HG03442 (cell line): Measurements from ENCODE around the gene KIF17.

Experiments used
- ATAC-seq: cut with Tn5 transposase; IDR thresholded peaks from one replicate; pipeline ENCODE4 v1.9.1; 2021; ENCODE audit warnings: mild to moderate bottlenecking, moderate library complexity; ENCODE audit not compliant: unreplicated experiment

Gene KIF17

DNA sequence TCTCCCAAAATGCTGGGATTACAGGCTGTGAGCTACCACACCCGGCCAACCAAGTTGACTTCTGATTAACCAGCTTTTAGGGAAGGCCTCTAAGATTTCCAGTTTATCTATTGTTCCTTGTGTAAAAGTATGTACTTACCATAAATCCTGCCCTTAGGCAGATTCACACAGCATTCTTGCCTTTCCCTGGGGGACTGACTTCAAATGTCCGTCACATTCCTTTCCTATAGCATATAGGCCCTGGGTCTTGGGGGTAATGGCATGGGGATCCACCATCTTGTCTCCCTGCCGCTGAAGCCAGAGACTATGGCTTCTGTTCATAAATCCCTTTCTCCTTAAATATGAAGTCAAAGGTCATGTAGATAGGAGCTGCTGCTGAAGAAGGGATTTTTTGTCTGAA, 85.4 kb downstream of the KIF17 start:
- ATAC-seq = no peak

DNA sequence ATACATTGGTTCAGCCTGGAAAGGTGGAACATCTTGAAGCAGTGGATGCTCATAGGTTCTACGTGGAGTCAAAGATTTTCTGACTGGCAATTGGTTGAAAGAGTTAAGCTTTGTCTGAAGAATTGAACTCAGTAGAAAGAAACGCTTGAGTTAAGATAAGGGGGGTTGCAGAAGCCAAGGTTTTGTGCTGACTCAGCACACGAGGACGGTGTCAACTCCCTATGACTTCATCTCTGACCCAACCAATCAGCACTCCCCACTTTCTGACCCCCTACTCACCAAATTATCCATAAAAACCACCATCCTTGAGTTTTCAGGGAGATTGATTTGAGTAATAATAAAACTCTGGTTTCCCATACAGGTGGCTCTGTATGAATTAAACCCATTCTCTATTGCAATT, 87.1 kb downstream of the KIF17 start:
- ATAC-seq = no peak

DNA sequence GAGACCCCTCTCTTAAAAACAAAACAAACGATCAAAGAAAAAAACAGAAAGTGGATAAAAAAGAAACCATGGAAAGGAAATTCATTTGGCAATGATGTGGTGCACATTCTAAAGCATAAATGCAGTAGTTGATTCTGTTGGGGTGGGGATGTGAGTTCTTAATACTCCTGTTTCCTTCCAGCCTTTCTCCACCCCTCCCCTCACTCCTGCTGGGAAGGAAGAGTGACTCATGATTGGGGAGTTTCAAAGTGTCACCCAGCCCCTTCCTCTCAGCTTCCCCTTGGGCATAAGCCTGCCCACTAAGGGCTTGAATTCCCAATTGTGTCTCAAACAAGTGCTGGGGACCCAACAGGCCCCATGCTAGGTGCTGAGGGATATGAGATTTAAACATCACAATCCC, 91.3 kb downstream of the KIF17 start:
- no peak for ATAC-seq

DNA sequence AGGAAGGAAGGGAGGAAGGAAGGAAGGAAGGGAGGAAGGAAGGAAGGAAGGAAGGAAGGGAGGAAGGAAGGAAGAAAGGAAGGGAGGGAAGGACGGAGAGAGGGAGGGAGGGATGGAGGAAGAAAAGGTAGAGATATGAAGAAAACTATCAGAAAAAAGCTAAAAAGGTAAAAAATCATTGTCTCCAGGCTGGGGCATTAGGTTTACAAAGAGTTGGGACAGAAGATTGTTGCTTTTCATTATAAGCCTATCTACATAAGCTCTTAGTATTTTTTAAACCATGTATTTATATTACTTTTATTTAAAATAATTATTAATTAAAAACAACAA, 91.7 kb downstream of the KIF17 start:
- ATAC-seq = no peak

DNA sequence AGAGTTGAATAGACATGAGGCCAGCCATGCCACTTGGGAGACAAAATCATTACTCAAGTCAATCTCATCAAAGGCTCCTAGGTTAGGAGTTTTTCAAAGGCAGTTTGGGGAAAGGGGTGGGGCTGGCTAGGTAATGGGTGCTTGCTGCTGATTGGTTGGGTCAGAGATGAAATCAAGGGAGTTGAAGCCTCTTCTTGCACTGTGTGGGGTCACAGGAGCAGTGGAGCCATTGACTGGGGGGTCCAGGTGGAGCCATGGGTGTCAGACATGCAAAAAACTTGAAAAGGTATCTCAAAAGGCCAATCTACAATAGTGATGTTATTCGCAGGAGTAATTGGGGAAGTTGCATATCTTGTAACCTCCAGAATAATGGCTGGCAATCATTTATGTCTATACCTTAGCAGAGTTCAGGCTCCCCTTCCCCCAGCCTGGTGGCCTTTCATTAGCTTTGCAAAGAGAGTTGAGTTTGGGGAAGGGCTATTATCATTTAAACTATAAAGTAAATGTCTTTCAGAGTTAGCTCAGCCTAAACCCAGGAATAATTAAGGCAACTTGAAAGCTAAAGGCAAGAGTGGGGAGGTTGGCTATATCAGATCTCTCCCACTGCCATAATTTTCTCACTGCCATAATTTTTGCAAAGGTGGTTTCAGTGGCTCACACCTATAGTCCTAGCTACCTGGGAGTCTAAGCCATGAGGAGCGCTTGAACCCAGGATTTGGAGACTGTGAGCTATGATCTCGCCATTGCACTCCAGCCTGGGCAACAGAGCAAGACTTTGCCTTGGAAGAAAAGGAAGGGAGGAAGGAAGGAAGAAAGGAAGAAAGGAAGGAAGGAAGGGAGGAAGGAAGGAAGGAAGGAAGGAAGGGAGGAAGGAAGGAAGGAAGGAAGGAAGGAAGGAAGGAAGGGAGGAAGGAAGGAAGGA, 92.4 kb downstream of the KIF17 start:
- ATAC-seq = no peak

DNA sequence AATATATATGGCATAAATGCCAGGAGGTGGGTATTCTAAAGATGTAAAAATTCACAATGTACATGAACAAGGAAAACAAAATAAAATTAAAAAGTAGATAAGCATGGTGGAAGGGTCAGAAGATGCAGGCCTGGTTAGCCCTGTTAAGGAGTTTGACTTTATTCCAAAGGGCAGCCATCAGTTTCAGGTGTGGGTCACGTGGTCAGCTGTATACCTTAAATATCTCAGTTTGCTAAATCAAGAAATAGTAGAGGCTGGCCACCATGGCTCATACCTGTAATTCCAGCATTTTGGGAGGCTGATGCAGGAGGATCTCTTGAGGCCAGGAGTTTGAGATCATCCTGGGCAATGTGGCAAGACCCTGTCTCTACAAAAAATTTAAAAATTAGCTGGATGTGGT, 93.1 kb downstream of the KIF17 start:
- no peak for ATAC-seq

DNA sequence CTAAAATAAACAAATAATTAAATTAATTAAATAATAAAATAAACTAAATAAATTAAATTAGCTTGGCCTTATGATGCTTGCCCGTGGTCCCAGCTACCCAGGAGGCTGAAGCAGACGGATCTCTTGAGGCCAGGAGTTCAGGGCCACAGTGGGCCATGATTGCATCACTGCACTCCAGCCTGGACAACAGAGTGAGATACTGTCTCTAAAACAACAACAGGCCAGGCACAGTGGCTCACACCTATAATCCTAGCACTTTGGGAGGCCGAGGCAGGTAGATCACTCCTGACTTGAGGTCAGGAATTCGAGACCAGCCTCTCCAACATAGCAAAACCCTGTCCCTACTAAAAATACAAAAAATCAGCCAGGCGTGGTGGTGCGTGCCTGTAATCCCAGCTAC, 96.8 kb downstream of the KIF17 start:
- ATAC-seq = no peak

DNA sequence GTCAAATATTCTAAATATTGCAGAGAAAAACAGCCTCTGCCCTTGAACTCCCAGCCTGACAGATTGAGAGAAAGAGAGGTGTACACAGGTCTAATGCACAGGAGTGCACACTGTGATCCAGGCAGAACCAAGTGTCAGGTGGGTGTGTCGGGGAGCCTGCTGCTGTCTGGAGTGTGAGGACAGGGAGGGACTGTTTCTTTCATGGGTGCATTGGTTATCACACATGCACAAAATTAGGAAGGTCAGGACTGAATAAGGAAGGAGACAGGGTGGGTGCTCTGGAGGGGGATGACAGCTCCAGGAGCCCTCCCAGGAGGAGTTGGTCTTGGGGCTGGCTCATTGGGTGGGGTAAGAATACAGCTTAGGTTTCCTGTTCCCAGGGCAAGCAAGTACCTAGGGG, 97.8 kb downstream of the KIF17 start:
- no peak for ATAC-seq

DNA sequence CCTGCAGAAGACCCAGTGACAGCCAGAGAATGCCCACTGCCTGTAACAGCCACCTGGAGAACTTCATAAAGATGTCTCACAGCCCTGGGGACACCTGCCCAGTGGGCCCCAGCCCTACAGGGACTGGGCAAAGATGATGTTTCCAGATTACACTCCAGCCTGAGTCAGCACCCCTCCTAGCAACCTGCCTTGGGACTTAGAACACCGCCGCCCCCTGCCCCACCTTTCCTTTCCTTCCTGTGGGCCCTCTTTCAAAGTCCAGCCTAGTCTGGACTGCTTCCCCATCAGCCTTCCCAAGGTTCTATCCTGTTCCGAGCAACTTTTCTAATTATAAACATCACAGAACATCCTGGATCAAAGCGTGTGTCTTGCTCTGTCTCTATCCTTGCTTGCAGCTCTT, 99.3 kb downstream of the KIF17 start:
- no peak for ATAC-seq

DNA sequence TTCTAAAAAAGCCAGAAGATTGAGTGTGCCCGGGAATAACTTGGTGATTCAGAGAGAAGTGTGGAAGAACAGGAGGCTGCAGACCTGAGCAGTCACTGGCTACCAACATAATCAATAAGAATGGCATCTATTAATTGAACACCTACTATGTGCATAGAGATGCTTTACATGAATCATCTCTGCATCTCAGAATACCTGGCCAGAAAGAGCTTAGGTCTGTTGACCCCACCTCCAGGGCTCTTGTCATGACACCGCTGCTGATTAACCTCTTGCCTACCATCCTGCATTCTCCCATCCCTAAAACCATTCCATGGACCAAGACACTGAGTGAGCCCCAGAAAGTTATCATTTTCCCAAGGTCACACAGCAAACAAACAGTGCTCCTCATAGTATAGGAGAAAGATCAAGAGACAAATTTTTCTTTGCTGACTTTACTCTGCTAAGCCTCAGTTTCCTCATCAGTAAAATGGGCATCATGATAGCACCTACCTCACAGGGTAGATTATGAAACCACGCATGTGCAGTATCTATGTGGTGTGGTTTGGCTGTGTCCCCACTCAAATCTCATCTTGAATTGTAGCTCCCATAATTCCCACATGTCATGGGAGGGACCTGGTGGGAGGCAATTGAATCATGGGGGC, 100.8 kb downstream of the KIF17 start:
- ATAC-seq = no peak

DNA sequence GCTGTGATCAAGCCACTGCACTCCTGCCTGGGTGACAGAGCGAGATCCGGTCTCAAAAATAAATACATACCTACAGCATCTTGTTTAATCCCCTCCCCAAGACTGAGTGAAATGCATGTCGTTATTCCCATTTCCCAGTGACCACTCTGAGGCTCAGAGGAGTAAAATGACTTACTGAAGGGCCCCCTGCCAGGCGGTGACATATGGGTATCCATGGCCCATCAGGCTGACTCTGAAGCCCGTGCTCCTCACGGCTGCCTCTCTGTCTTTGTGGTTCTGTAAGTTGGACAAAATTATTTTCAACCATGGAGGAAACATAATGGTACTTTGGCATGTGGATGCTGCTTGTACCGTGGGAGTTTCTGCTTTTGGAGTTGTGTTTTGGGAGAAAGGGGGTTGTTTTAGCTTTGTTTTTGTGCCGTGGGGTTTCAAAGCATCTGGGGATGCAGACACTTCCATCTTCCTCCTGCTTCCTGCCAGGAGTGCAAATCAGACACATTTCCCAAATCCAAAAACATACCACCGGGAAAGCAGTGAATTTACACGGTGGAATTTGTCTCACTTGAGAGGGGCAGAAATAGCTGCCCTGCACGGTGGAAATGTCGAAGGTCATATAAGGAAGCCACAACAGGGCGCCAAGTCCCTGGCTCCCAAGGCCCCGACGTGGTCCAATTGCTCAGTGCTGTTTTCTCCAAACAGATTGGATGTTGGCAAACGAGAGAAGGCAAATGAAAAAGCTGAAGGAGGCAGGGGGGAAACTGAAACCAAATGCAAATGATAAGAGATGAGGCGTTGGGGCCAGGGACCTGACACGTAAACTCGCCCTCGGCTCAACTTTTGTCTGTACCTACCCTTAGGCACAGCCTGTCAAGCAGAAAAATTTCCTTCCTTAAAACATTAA, 101.6 kb downstream of the KIF17 start:
- no peak for ATAC-seq

DNA sequence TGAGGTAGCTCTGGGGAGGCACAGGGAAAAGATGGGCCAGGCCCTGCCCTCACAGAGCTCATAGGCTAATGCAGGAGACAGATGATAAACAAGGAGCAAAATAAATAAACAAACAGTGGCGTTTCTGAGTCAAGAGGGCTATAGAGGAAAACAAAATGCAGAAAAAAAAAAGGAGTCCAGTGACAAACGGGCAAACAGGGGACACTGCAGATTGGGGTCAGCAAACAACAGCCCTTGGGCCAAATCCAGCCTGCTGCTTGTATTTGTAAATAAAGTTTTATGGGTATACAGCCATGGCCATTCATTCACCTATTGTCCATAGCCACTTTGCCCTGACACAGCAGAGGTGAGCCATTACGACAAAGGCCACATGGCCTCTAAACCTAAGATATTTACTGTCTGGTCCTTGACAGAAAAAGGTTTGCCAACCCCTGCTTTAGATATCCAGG, 103.7 kb downstream of the KIF17 start:
- ATAC-seq = no peak
